Stimulated activated CD8-positive, alpha-beta memory T cell treated with anti-CD3 and anti-CD28 coated beads, Interleukin-4, amount 100 ng/mL, for 4 hours (primary cell): ENCODE results near the gene ZBTB20.

Source experiments
- DNase-seq, 2 donors: peaks; one replicate each; pipeline ENCODE4 v3.0.0-alpha.2; 2020; ENCODE audit warnings: low read depth in 2 of 2, low spot score in 1 of 2

Gene ZBTB20

DNA sequence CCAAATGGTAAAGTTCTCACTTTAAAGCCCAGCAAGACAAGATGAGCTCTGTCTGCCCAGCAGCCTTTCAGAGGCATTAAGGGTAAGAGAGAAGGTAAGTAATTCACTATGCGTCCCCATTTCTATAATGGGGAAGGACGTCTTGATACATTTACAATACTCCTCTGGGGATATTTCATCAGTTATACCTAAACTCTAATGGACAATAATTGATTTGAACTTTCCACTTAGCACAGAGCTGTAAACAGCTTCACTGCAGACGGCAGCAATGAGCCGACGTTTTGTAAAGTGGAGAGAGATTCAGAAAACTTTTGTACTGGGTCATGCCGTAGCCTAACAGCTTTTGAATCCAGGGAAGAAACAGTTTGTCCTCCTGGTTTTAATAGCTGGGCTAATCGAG is 725.9 kb downstream of the ZBTB20 start:
- no peak for DNase-seq

GRCh38 chr3:114420072-114420471 is 727.0 kb downstream of the ZBTB20 start:
- DNase-seq, result no peak

DNA sequence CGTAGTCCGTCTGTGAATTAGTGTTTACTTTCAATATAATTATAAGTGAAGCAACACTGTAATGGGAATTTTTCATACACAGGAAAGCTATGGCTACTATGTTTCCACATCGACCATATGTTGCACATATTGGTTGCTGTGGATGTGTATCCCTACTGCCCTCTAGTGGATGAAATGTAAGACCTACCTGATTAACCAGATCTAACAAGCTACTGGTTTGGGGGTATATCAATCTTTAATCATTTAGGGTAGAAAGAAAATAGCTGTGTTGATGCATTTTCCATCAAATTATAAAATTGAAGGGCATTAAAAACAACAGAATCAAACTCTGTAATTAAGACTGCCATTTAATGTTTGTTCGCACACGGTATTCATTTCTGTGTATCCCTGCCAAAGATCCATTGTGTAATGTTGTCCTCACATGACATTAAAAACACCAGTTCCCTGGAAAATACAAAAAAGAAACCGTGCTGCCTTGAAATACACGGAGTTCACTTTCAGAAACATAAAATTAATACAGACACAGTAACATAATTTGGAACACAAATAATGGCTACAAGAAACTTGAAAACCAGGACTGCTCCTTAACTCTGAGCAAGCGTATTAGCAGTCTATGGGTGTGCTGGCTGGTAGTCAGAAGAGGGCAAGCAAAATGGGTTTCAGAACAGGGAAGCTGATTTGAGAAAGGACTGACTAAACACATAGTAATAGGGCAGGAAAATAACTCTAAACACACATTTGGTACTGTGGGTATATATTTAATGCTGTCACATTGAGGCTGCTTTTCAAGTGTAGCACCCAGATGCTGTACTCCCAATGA is 728.2 kb downstream of the ZBTB20 start:
- no peak for DNase-seq

DNA sequence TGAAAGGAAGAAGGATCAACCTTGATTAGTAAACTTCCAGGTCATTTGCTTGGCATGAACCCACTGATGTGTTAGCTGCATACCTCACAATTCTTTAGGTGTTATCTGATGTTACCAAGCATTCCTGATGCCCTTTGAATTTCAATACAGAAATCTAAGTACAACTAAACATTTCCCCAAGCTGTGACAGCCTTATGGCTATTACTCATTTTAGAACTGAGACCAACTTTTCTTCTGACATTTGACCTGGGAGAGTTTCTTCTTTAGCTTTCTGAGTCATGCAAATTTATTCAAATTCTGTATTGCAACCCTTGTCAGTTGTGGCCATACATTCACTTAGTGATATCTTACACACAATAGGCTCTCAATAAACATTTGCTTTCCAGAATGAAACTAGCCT is 729.0 kb downstream of the ZBTB20 start:
- no peak for DNase-seq

DNA sequence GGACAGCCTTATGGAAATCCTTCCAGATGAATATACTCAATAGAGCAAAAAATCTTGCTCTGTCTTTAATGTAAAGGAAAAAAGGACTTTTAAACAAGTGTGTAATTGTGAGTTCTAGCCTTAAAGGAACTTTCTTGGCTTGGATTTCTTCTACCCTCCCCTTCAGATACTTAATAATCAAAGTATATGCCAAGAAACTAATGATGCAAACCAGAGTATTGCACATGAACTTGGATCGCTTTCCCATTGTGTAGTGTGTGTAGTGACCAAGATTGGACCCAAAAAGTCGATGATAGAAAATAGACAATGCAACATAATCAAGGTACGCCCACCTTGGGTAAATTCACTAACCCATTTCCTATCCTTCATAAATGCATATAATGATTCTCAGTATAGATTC is 729.4 kb downstream of the ZBTB20 start:
- DNase-seq, result no peak

GRCh38 chr3:114417265-114417664 is 729.8 kb downstream of the ZBTB20 start:
- no peak for DNase-seq

- no peak for DNase-seq
These were observed 735.0 kb downstream of the ZBTB20 start for GRCh38 chr3:114411811-114412803.

DNA sequence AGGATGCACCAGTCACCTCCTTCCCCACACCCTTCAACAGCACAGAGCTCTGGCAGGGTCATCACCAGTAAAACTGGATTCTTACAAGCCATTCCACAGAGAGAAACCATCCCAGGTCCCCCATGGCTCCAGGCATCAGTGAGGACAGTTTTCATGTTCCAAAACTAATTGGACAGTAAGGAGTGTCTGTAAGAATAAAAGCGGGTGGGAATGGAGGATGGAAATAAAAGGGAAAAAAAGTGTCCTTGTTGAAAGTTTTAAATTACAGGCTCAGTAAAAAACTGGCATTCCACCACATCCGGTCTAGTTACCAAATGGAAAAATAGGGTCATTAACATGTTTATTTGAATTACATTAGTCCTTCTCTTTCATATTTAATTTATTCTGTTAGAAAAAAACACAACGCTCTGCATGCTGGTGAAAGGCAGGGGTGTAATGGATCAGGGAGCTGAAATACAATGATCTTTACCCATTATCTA is 735.9 kb downstream of the ZBTB20 start:
- DNase-seq, result no peak

DNA sequence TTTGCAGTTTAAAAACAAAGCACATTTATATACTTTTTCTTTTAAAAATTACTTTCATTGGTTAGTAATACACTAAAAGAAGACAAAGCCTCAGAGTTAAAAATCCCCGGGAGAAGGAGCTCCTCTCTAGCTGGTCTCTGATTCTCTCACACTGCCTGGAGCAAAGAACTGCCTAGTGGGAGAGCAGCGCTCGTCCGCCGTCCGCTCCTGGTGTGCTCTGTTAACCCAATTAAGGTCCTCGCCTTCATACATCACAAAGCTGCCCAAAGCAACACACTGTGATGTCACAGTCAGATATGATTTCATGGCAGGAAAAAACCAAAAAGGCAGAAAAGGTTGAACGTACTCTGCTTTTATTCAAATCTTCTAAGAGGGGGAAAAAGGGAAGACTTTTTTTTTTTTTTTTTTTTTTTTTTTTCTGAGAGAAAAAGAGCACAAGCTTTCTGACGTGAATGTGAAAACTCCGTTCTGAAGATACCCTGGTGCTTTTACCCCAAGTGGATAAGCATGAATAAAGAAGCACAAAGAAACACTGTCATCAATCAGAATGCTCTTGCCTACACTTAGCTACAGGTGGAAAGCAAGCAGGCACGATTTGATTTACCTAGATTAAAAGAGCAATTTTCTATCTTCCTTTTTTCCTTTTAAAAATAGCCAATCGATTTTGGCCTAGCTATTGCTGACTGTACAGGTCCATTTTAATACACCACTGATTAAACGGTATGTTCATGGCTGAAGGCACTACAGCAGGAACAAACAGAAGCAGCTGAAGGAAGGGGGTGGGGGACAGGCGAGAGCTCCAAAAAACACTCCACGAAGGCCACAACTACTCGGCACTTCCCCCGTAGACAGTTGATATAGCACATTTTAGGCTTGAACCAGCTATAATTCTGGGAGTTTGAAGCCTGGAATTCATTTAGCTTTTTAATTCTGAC is 738.1 kb downstream of the ZBTB20 start:
- no peak for DNase-seq

- no peak for DNase-seq
These were observed 740.2 kb downstream of the ZBTB20 start for GRCh38 chr3:114406922-114407321.

DNA sequence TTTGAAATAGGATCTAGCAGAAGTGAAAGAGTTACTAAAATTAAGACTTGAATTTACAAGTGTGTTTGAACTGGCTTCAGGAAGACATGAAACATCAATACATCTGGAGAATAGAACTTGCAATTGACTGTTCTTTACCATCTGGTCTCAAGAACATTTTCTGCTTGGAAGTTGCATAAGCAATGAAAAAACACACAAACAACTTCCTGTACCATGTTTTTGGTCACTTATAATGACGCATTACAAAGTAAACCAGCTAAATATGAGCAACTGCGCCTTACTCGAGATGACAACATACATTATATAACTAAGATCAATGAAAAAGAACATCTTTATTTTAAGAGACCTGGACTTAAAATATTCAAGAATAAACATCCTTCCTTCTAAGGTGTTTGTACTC is 740.8 kb downstream of the ZBTB20 start:
- no peak for DNase-seq

DNA sequence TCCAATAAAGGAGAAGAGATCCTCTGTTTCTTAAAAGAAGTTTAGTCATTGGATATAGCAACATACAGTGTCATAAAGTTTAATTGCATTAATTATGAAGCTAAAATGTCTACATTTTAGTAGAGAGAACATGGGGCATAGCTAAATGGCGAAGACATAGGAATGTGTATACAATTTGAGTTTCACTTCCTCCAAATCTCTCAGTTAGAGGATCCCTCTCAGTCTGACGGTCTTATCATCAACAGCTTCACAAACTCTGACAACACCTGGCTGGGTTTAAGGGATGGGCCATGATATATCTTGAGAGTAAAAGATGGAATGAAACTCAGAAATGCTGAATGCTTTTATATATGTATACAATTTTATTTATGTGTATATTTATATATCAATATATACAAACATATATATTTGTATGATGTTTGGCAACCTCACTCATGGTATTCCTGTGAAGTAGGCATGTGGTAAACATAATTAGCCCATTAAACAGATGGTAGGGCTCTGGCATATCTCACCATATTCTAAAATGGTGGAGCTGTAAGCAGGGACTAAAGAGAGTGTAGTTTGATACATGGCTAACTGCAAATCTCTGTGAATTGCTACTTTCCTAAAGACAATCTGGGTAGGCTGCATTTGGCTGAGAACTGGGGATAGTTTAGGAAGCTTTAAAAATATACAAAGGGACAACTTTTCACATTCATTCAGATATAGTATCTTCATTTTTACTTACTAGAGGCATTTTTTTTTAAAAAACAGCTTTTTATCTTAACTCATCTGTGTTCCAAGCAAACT is 741.7 kb downstream of the ZBTB20 start:
- no peak for DNase-seq

DNA sequence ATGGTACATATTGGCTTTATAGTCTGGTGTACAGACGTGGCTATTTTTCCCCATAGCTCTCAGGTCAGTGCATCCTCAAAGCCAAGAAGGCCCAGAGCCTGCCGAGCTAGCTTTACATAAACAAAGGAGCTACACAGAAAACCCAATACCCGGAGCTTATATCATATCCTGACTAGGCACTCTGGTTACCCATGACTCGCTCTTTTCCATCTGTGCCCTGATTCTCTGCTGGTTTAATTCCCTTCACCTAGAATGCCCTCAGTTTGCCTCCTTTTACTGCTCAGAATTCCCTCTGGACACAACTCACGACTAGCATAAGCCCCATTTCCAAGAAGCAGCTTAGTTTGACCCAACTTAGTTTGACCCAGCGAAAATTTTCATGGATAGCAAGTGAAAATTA is 742.5 kb downstream of the ZBTB20 start:
- no peak for DNase-seq

DNA sequence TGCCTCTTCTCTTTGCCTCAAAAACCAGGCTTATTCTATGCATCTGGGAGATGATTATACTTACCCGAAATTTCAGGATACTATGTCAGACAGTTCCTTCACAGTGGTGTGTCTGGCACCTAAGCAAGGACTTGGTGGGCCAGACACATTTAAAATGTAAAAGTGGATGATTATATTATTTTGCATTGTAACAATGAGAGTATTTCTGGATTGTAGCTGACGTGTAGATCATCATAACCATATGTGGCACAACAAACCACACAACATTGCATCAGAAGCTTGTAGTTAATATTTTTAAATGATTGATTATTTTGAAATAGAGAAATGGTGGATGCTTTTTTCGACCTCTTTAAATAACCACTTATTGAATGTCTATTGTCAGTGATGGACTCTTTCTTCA is 744.2 kb downstream of the ZBTB20 start:
- no peak for DNase-seq

DNA sequence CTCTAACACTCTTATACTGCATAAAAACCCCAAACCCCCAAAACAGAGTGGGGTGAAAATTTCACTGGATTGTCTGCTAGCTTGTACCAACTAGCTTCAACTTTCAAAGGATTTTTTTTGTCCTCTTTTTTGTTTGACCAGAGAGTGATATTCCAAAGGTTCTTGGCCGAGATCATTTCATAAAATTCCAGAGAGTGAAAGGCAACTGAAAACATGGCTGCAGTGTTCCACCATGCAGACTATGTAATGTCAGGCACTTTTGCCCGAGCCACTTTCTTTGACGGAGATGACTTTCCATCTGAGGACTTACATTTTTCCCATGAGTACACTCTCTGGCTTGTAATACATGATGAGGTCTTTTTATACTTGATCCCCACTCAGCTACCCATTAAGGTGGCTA is 745.7 kb downstream of the ZBTB20 start:
- no peak for DNase-seq

DNA sequence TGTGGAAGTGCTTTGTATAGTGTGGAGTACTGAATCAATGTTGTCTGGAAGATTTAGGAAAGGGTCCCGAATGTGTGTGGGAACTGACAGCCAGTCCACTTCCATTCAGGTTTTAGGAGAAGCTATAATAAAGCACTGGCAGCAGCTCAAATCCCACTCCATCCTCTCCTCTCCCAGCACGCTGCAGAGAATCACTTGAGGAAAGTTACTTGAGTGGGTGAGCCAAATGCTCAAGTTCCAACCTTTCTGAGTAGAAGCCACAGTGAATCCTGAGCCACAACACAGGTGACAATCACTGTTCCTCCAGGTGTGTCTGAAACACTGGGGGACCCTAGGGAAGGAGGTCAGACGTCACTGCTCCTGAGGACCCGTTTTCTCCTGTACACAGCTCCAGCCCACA is 746.7 kb downstream of the ZBTB20 start:
- DNase-seq, result no peak

DNA sequence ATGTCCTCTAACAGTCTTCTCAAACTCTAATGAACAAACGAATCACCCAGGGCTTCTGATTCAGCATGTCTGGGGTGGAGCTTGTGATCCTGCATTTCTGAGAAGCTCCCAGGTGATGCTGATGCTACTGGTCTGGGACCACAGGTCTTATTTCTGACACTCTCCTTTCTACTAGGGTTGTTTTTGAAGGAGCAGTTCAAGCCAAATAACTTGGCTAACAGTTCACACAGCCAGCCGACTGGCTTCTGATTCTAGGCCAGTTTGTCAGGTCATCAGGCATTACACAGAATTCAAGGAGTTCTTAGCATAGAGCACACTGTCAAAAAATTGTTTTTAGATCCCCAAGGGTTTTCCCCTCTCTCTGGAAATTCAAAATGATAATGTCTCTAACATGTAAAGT is 752.5 kb downstream of the ZBTB20 start:
- DNase-seq, result no peak

DNA sequence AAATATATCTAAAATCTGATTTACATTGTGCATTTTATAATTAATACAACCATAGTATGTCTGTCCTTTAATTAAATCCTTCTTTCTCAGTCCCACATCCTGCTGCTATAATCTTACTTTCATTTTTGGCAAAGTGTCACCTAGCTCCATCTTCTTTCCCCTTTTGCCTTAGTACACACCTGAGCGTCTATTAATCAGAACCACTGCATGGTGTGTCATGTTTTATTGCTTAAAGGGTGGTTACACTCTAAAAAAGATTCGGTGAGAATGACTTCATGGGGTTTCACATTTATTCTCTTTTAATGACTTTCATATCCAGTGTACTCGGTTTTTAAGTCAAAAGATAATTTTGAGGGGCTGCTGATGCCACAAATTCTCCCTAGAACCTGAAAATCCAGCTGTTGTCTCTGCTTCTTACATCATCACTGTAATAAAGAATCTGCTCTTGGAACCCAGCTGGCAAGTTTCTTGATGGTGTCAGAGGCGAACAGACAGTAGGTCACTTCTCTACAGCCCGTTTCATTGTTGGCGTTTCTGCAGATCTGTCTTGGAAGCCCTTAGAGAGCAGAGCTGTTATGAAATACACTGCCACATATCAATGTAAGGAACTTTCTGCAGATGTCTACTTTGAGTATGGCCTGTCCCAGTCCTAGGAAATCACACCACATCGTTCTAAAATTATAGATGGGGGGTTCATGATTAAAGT is 753.6 kb downstream of the ZBTB20 start:
- no peak for DNase-seq

DNA sequence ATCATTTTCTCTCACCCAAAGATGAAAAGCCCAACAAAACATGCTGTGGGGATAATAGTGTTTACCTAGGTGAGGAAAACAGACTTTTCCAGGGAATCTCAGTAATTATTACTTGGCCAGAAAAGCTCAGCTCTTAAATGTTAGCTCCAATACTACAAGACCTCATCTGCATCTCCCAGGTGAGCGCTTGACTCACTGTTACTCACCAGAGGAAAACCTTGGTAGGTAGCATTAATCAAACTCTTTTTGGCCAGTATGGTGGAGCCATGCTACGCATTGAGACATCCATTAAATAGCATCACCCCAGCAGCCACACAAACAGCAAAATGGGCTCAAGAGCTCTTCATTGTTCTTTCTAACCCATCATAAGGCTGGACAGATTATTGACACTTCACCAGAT is 754.3 kb downstream of the ZBTB20 start:
- no peak for DNase-seq

GRCh38 chr3:114389156-114389555 is 757.9 kb downstream of the ZBTB20 start:
- no peak for DNase-seq
